Breast epithelium (tissue), 3 donors: ENCODE measurements around the gene RNF150.

Source experiments
- POLR2A ChIP-seq: fragments of 450-650 bp; IDR thresholded peaks from one replicate; pipeline ENCODE4 v1.6.1; 2016; ENCODE audit warnings: antibody characterized with exemption, mild to moderate bottlenecking, moderate library complexity
- TF ChIP-seq, protein P1 (sequence below), 3 donors: fragments of 450-650 bp; IDR thresholded peaks; one replicate each; pipeline ENCODE4 v1.5.1; 2016 to 2017; ENCODE audit warnings: antibody characterized with exemption in 3 of 3, mild to moderate bottlenecking in 3 of 3, moderate library complexity in 3 of 3

DNA sequence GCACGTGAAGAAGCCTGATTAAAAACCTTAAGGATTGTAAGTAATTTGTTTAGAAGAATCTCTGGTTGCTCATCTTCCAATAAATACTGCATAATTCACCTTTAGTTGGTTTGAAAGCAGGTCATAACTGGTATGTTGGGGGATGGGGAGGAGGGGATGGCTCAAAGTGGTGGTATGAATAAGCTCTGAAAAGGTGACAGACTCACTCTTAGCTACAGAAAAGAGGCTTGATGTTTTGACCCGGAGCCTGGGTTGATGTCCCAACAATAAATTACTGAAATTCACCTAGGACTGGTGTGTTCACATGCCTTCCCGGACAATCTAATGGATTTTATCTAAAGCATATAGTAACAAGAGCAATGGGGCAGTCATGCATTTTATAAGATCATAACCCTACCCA, 245.2 kb downstream of the RNF150 start:
- TF ChIP-seq, protein P1, sequence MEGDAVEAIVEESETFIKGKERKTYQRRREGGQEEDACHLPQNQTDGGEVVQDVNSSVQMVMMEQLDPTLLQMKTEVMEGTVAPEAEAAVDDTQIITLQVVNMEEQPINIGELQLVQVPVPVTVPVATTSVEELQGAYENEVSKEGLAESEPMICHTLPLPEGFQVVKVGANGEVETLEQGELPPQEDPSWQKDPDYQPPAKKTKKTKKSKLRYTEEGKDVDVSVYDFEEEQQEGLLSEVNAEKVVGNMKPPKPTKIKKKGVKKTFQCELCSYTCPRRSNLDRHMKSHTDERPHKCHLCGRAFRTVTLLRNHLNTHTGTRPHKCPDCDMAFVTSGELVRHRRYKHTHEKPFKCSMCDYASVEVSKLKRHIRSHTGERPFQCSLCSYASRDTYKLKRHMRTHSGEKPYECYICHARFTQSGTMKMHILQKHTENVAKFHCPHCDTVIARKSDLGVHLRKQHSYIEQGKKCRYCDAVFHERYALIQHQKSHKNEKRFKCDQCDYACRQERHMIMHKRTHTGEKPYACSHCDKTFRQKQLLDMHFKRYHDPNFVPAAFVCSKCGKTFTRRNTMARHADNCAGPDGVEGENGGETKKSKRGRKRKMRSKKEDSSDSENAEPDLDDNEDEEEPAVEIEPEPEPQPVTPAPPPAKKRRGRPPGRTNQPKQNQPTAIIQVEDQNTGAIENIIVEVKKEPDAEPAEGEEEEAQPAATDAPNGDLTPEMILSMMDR (IDR thresholded peaks at IDR 0.05) = no peak
- no peak for TF ChIP-seq POLR2A
